ENCODE results near the gene RAD51AP2.

The RAD51AP2 gene

GRCh38 chr2:17476830-17477229, 41.4 kb downstream of the RAD51AP2 start:
- DNase-seq: no peak
- in situ Hi-C loops (cut with MboI; ENCODE audit: low pct_unique_long_range_greater_than_20kb, low sequenced_read_pairs): no loop called here

- no peak for DNase-seq
- in situ Hi-C loops (cut with MboI; ENCODE audit: low pct_unique_long_range_greater_than_20kb, low sequenced_read_pairs): no loop called here
Observed at GRCh38 chr2:17476064-17476463, 42.2 kb downstream of the RAD51AP2 start.

- in situ Hi-C loops (cut with MboI; ENCODE audit: low pct_unique_long_range_greater_than_20kb, low sequenced_read_pairs): no loop called here
- no peak for DNase-seq
Observed at GRCh38 chr2:17475286-17475685, 43.0 kb downstream of the RAD51AP2 start.

DNA sequence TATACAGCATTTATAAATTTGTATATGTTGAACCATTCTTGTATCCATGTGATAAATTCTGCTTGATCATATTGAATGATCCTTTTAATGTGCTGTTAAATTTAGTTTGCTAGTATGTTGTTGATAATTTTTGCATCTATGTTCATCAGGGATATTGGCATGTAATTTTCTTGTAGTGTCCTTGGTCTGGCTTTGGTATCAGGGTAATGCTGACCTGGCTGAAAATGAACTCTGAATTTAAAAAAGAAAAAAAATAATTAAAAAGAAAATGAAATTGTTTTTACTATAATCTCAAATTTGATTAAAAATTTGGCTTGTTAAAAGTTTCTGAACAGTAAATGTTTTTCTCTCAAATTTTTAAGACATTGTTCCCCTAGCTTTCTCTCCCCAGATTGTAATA, 46.3 kb downstream of the RAD51AP2 start:
- in situ Hi-C loops (cut with MboI; ENCODE audit: low pct_unique_long_range_greater_than_20kb, low sequenced_read_pairs): no loop called here
- no peak for DNase-seq

GRCh38 chr2:17470855-17471641, 47.2 kb downstream of the RAD51AP2 start:
- in situ Hi-C loops (cut with MboI; ENCODE audit: low pct_unique_long_range_greater_than_20kb, low sequenced_read_pairs): no loop called here

DNA sequence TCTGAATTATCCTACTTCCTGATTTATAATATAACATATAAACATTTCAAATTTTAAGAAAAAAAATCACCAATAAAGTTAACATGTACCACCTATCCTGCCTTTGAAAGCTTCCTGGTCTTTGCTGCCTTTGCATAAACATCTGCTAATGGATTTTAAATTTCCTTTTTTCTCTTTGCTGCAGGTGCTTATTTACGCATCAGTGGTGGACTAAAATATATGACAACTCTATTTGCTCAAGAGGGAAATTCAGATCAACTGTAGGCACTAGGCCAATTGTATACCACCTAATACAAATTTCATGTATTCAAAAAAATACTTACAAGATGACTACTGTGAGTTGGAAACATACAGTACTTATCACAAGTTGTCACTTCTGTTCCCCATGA, 57.2 kb downstream of the RAD51AP2 start:
- no peak for DNase-seq
- in situ Hi-C loops (cut with MboI; ENCODE audit: low pct_unique_long_range_greater_than_20kb, low sequenced_read_pairs): no loop called here

More at GRCh38 chr2:17470855-17471641, 47.2 kb downstream of the RAD51AP2 start:
- DNase-seq: peak; percentile 45
